Measurements from ENCODE around the gene ARAP3. TPM values are rescaled to one million over a fixed set of nuclear protein-coding genes. Genes with fewer than 3 reads are reported as not detected.

Gene ARAP3
- total and polyA plus RNA-seq, 4 experiments from 2014 or later: 0.73 to 16.4 (median 14.7) TPM; not detected in 1

- Histone ChIP-seq H3K27ac (ENCODE audit: low read depth, low read length) (no peak overlapping the region), H3K9me3 (ENCODE audit: control insufficient read depth in 1 of 2, low read length in 2 of 2) (no peaks in the 10 kb centered on the region), H3K4me1 (ENCODE audit: insufficient read depth, low read length) (peaks cover 27% of the 10 kb centered on the region), H3K4me3 (ENCODE audit: low read length in 2 of 2) (no peak overlapping the region), H3K27me3 (ENCODE audit: insufficient read depth, low read length) (no peaks in the 10 kb centered on the region), H3K36me3 (ENCODE audit: insufficient read depth, low read length) (peaks cover 21% of the 10 kb centered on the region)
- peaks cover 25 to 38% (median 33%) of the 10 kb centered on the region in 4 donors for H3K4me1 Mint-ChIP-seq
- peak overlapping the region in 3 of 7 donors; percentile 4 to 42 (median 30) for H3K27ac Mint-ChIP-seq
- peaks cover 21 to 52% of the 10 kb centered on the region in 2 donors for H3K36me3 Mint-ChIP-seq
- intact Hi-C loops (cut with micrococcal nuclease): no loop called here
- no peak for DNase-seq
- ChIA-PET POLR2A (ENCODE audit: partially characterized antibody) (interaction anchor here (1.2 to 4.4 kb wide), 2 partner anchors 10 to 36 kb away, joined by 3 to 35 read pairs; partner anchors contain the start of genes HDAC3 and RELL2), CTCF (ENCODE audit: partially characterized antibody) (interaction anchor here (0.5 to 1.8 kb wide), 4 partner anchors 10 to 314 kb away, joined by 3 to 13 read pairs (median 4); partner anchors contain the start of genes HDAC3 and RELL2)
- H3K27me3 Mint-ChIP-seq: no peaks in the 10 kb centered on the region
- no peak overlapping the region for H3K4me3 Mint-ChIP-seq
- no peaks in the 10 kb centered on the region for H3K9me3 Mint-ChIP-seq
Measured at GRCh38 chr5:141647242-141647641, 34.8 kb downstream of the ARAP3 start.

DNA sequence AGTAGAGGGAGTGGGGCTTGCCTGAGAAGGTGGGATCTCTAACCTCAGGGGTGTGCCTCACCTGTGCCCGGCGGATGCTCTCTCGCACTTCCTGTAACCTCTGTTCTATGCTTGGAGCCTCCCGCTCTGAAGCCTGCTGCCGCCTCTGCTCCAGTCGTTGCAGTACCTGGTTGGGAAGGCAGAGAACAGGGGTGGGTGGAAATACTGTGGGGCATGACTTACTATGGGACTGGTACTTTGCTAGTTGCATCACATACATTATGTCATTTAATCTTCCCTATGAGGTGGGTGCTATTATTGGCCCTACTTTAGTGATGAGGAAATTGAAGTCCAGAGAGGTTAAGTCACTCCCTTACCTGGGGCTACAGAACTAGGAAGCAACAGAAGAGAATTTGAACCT is 36.0 kb downstream of the ARAP3 start:
- peaks cover 21 to 60% of the 10 kb centered on the region in 2 donors for H3K36me3 Mint-ChIP-seq
- no peaks in the 10 kb centered on the region for H3K9me3 ChIP-seq (ENCODE audit: control insufficient read depth in 1 of 2, low read length in 2 of 2)
- peak overlapping the region in 3 of 7 donors; percentile 42 to 73 (median 69) for H3K27ac Mint-ChIP-seq
- POLR2A ChIA-PET (ENCODE audit: partially characterized antibody): interaction anchor here (1.2 to 4.4 kb wide), 2 partner anchors 8 to 37 kb away, joined by 3 to 35 read pairs; partner anchors contain the start of genes HDAC3 and RELL2
- no peak overlapping the region for H3K27ac ChIP-seq (ENCODE audit: low read depth, low read length)
- H3K4me3 ChIP-seq (ENCODE audit: low read length in 2 of 2): no peak overlapping the region
- peaks cover 27% of the 10 kb centered on the region for H3K36me3 ChIP-seq (ENCODE audit: insufficient read depth, low read length)
- H3K9me3 Mint-ChIP-seq: peaks cover 0 to 2% (median 0%) of the 10 kb centered on the region in 8 donors
- peaks cover 18% of the 10 kb centered on the region for H3K4me1 ChIP-seq (ENCODE audit: insufficient read depth, low read length)
- DNase-seq: no peak
- H3K4me3 Mint-ChIP-seq: no peak overlapping the region
- no peaks in the 10 kb centered on the region for H3K27me3 Mint-ChIP-seq
- H3K4me1 Mint-ChIP-seq: peaks cover 18 to 27% (median 27%) of the 10 kb centered on the region in 4 donors
- intact Hi-C loops (cut with micrococcal nuclease): no loop called here
- H3K27me3 ChIP-seq (ENCODE audit: insufficient read depth, low read length): no peaks in the 10 kb centered on the region
- CTCF ChIA-PET (ENCODE audit: partially characterized antibody): interaction anchor here (1.0 to 1.8 kb wide), 4 partner anchors 9 to 87 kb away, joined by 3 to 13 read pairs (median 4); partner anchors contain the start of genes HDAC3 and RELL2

DNA sequence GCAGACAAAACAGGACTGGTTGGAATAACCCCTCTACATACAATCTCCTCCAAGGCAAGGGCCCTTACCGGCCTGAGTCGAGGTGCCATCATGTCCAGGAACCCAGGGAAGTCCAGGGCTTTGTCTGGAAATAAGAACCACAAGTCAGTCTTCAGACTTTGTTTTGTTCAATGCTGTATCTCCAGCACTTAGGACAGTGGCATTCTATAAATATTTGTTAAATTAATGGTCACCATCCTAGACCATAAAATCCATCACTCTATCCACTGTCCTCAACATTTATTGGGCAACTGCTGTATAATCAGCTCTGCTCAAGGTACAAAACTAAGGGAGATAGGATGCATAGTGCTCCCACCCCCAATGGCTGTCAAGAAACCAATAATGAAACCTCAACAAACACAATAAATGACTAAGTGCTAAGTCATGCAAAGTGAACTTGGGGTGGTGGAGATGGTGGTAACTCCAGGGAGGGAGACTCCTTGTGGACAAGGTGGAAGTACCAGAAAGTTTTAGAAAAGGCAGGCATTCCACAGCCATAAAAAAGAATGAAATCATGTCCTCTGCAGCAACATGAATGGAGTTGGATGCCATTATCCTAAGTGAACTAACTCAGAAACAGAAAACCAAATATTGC is 40.3 kb downstream of the ARAP3 start:
- Histone ChIP-seq H3K4me1 (ENCODE audit: insufficient read depth, low read length) (peaks cover 12% of the 10 kb centered on the region), H3K27me3 (ENCODE audit: insufficient read depth, low read length) (no peaks in the 10 kb centered on the region), H3K36me3 (ENCODE audit: insufficient read depth, low read length) (peaks cover 20% of the 10 kb centered on the region), H3K4me3 (ENCODE audit: low read length in 2 of 2) (no peak overlapping the region), H3K27ac (ENCODE audit: low read depth, low read length) (no peak overlapping the region), H3K9me3 (ENCODE audit: control insufficient read depth in 1 of 2, low read length in 2 of 2) (no peaks in the 10 kb centered on the region)
- no peaks in the 10 kb centered on the region for H3K27me3 Mint-ChIP-seq
- DNase-seq: no peak
- ChIA-PET POLR2A (ENCODE audit: partially characterized antibody) (interaction anchor here (0.9 kb wide), 1 partner anchor 9 kb away, joined by 6 read pairs; the partner anchor contains the start of gene FCHSD1), CTCF (ENCODE audit: partially characterized antibody) (interaction anchor here (0.9 to 16.9 kb wide), 4 partner anchors 20 to 74 kb away, joined by 3 to 198 read pairs (median 4); partner anchors contain the start of gene DIAPH1)
- H3K36me3 Mint-ChIP-seq: peaks cover 13 to 53% of the 10 kb centered on the region in 2 donors
- H3K27ac Mint-ChIP-seq: peak overlapping the region in 6 of 7 donors; percentile 38 to 74 (median 52)
- peaks cover 0 to 2% (median 0%) of the 10 kb centered on the region in 8 donors for H3K9me3 Mint-ChIP-seq
- intact Hi-C loops (cut with micrococcal nuclease): no loop called here
- H3K4me3 Mint-ChIP-seq: no peak overlapping the region
- H3K4me1 Mint-ChIP-seq: peaks cover 7 to 14% (median 12%) of the 10 kb centered on the region in 4 donors

DNA sequence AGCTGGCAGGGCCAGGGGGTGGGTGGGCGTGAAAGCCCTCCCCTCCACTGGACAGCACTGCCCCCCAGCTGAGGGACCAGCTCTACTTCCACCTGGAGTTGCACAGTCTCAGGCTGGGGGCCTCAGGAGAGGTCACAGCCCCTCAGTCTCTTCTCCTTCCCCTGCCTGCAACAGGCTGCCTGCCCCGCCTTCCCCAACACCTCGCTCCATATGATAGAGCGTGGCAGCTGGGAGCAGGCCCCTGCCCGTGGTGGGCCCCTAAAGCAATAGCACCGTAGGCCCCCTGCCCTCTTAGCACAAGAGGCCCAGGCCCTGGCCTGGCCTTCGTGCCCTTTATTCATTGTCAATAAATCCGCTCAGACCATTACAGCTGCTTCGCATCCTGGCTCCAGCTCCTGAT is 41.3 kb downstream of the ARAP3 start:
- H3K9me3 ChIP-seq (ENCODE audit: control insufficient read depth in 1 of 2, low read length in 2 of 2): no peaks in the 10 kb centered on the region
- intact Hi-C loops (cut with micrococcal nuclease): no loop called here
- no peaks in the 10 kb centered on the region for H3K27me3 ChIP-seq (ENCODE audit: insufficient read depth, low read length)
- H3K4me3 ChIP-seq (ENCODE audit: low read length in 2 of 2): no peak overlapping the region
- H3K4me3 Mint-ChIP-seq: peak overlapping the region in 1 of 8 donors; percentile 46
- ChIA-PET CTCF (ENCODE audit: partially characterized antibody) (interaction anchor here (16.9 kb wide), 1 partner anchor 19 kb away, joined by 198 read pairs; the partner anchor contains the start of gene DIAPH1), POLR2A (ENCODE audit: partially characterized antibody) (interaction anchor here (1.7 kb wide), 1 partner anchor 10 kb away, joined by 9 read pairs; the partner anchor contains the start of gene FCHSD1)
- no peak for DNase-seq
- peaks cover 5 to 49% of the 10 kb centered on the region in 2 donors for H3K36me3 Mint-ChIP-seq
- H3K27me3 Mint-ChIP-seq: no peaks in the 10 kb centered on the region
- H3K4me1 Mint-ChIP-seq: peaks cover 10 to 21% (median 17%) of the 10 kb centered on the region in 4 donors
- peak overlapping the region in 3 of 7 donors; percentile 40 to 87 (median 83) for H3K27ac Mint-ChIP-seq
- peaks cover 0 to 2% (median 0%) of the 10 kb centered on the region in 8 donors for H3K9me3 Mint-ChIP-seq
- no peak overlapping the region for H3K27ac ChIP-seq (ENCODE audit: low read depth, low read length)
- H3K36me3 ChIP-seq (ENCODE audit: insufficient read depth, low read length): peaks cover 15% of the 10 kb centered on the region
- H3K4me1 ChIP-seq (ENCODE audit: insufficient read depth, low read length): peaks cover 19% of the 10 kb centered on the region

DNA sequence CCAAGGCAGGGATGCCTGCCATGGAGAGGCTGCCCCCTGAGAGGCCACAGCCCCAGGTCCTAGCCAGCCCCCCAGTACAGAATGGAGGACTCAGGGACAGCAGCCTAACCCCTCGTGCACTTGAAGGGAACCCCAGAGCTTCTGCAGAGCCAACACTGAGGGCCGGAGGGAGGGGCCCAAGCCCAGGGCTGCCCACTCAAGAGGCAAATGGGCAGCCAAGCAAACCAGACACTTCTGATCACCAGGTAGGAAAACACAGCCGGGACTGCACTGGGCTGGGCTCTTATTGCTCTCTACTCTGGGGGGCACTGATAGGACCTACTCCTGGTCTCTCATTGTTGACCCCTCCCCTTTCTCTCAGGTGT is 42.0 kb downstream of the ARAP3 start:
- H3K36me3 ChIP-seq (ENCODE audit: insufficient read depth, low read length): peaks cover 15% of the 10 kb centered on the region
- ChIA-PET POLR2A (ENCODE audit: partially characterized antibody) (interaction anchor here (1.7 to 4.5 kb wide), 2 partner anchors 11 to 34 kb away, joined by 9 to 53 read pairs; partner anchors contain the start of gene FCHSD1), CTCF (ENCODE audit: partially characterized antibody) (interaction anchor here (16.9 kb wide), 1 partner anchor 18 kb away, joined by 198 read pairs; the partner anchor contains the start of gene DIAPH1)
- Mint-ChIP-seq H3K9me3 (peaks cover 0 to 2% (median 0%) of the 10 kb centered on the region in 8 donors), H3K4me1 (peaks cover 16 to 27% (median 23%) of the 10 kb centered on the region in 4 donors), H3K27me3 (no peaks in the 10 kb centered on the region), H3K36me3 (peaks cover 3 to 45% of the 10 kb centered on the region in 2 donors), H3K27ac (peak overlapping the region in 1 of 7 donors; percentile 36), H3K4me3 (no peak overlapping the region)
- no peaks in the 10 kb centered on the region for H3K9me3 ChIP-seq (ENCODE audit: control insufficient read depth in 1 of 2, low read length in 2 of 2)
- no peak for DNase-seq
- no peak overlapping the region for H3K4me3 ChIP-seq (ENCODE audit: low read length in 2 of 2)
- intact Hi-C loops (cut with micrococcal nuclease): no loop called here
- peaks cover 25% of the 10 kb centered on the region for H3K4me1 ChIP-seq (ENCODE audit: insufficient read depth, low read length)
- H3K27me3 ChIP-seq (ENCODE audit: insufficient read depth, low read length): no peaks in the 10 kb centered on the region
- no peak overlapping the region for H3K27ac ChIP-seq (ENCODE audit: low read depth, low read length)

DNA sequence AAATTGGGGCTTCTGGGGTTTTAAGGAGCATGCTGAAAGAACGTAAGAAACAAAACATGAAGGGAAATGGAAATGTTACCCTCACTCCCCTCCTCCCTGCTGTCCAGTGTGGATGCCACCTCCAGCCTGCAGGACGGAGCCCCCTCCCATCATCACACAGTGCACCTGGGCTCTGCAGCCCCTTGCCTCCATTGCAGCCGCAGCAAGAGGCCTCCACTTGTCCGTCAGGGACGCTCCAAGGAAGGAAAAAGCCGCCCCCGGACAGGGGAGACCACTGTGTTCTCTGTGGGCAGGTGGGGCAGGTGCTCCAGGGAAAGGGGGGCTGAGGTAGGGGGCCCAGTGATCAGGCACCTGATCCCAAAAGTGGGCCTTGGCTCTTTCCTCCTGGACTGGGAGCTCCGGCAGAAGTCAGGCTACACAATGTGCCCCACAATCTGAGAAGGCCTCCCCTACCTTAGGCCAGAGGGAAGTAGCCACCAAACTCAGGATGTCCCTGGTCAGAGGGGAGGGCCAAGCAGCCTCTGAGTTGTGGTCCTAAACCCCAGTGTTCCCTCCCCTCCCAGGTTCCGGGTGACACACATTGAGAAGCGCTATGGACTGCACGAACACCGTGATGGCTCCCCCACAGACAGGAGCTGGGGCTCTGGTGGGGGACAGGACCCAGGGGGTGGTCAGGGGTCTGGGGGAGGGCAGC is 42.5 kb downstream of the ARAP3 start:
- no peaks in the 10 kb centered on the region for H3K9me3 ChIP-seq (ENCODE audit: control insufficient read depth in 1 of 2, low read length in 2 of 2)
- H3K4me1 ChIP-seq (ENCODE audit: insufficient read depth, low read length): peaks cover 31% of the 10 kb centered on the region
- ChIA-PET CTCF (ENCODE audit: partially characterized antibody) (interaction anchor here (16.9 kb wide), 1 partner anchor 18 kb away, joined by 198 read pairs; the partner anchor contains the start of gene DIAPH1), POLR2A (ENCODE audit: partially characterized antibody) (interaction anchor here (1.7 to 6.2 kb wide), 4 partner anchors 8 to 34 kb away, joined by 9 to 159 read pairs (median 44); partner anchors contain the start of genes DIAPH1 and FCHSD1)
- no peak overlapping the region for H3K4me3 Mint-ChIP-seq
- peaks cover 15% of the 10 kb centered on the region for H3K36me3 ChIP-seq (ENCODE audit: insufficient read depth, low read length)
- H3K27ac ChIP-seq (ENCODE audit: low read depth, low read length): no peak overlapping the region
- no peak for DNase-seq
- H3K27me3 Mint-ChIP-seq: no peaks in the 10 kb centered on the region
- peaks cover 0 to 2% (median 0%) of the 10 kb centered on the region in 8 donors for H3K9me3 Mint-ChIP-seq
- no peaks in the 10 kb centered on the region for H3K27me3 ChIP-seq (ENCODE audit: insufficient read depth, low read length)
- H3K27ac Mint-ChIP-seq: peak overlapping the region in 2 of 7 donors; percentile 90 to 94
- H3K4me3 ChIP-seq (ENCODE audit: low read length in 2 of 2): no peak overlapping the region
- peaks cover 0 to 42% of the 10 kb centered on the region in 2 donors for H3K36me3 Mint-ChIP-seq
- intact Hi-C loops (cut with micrococcal nuclease): loop anchor here (5.0 to 10.0 kb wide), 2 partner anchors 43 to 1075 kb away; partner anchors contain the start of genes APBB3, ARAP3 and SLC35A4
- H3K4me1 Mint-ChIP-seq: peaks cover 20 to 33% (median 27%) of the 10 kb centered on the region in 4 donors

All from CD4-positive, alpha-beta memory T cell (primary cell).